Natural killer cell (primary cell): ENCODE measurements around the gene KCTD19. TPM values are rescaled to one million over a fixed set of nuclear protein-coding genes. Genes with fewer than 3 reads are reported as not detected.

Experiments used
- ATAC-seq, 3 donors: fragments of 150-1000 bp in 2 of 3; fragments of 200-7000 bp in 1 of 3; cut with Tn5 transposase; 1 replicate in 1 of 3; 2 replicates in 2 of 3; pipeline ENCODE4 v1.10.0; 2021; ENCODE audit warnings: mild to moderate bottlenecking in 2 of 3, moderate library complexity in 2 of 3
- DNase-seq, 2 donors: peaks; one replicate each; pipeline versions ENCODE4 v3.0.0 to v3.0.0-alpha.2; 2013 to 2021; ENCODE audit warnings: mixed read lengths in 1 of 2
- H3K27ac ChIP-seq: one replicate; pipeline ENCODE4 v1.5.1; 2013; ENCODE audit warnings: mild to moderate bottlenecking, low read length
- H3K27me3 ChIP-seq: one replicate; pipeline ENCODE4 v1.6.1; 2013; ENCODE audit warnings: low read length; ENCODE audit not compliant: control insufficient read depth, insufficient read depth
- H3K36me3 ChIP-seq: one replicate; pipeline ENCODE4 v1.6.1; 2013; ENCODE audit warnings: low read length; ENCODE audit not compliant: control insufficient read depth, insufficient read depth
- H3K4me1 ChIP-seq: one replicate; pipeline ENCODE4 v1.6.1; 2013; ENCODE audit warnings: low read length; ENCODE audit not compliant: control insufficient read depth, insufficient read depth
- H3K4me3 ChIP-seq: one replicate; pipeline ENCODE4 v1.5.1; 2013; ENCODE audit warnings: low read length
- H3K9me3 ChIP-seq: one replicate; pipeline ENCODE4 v1.6.1; 2013; ENCODE audit warnings: low read length; ENCODE audit not compliant: control insufficient read depth, insufficient read depth
- H3K27ac Mint-ChIP-seq, 2 donors: one replicate each; pipeline ENCODE4 v1.8.0; 2022; ENCODE audit warnings: mild to moderate bottlenecking in 2 of 2, mixed read lengths in 2 of 2, moderate library complexity in 1 of 2
- H3K27me3 Mint-ChIP-seq, 2 donors: one replicate each; pipeline ENCODE4 v1.8.0; 2022; ENCODE audit warnings: low read depth in 2 of 2, mixed read lengths in 2 of 2
- H3K36me3 Mint-ChIP-seq: one replicate; pipeline ENCODE4 v1.8.0; 2022; ENCODE audit warnings: mixed read lengths
- H3K4me1 Mint-ChIP-seq, 2 donors: one replicate each; pipeline ENCODE4 v1.8.0; 2022; ENCODE audit warnings: mixed read lengths in 2 of 2
- H3K4me3 Mint-ChIP-seq: one replicate; pipeline ENCODE4 v1.8.0; 2022; ENCODE audit warnings: mild to moderate bottlenecking, moderate library complexity, mixed read lengths
- H3K9me3 Mint-ChIP-seq, 2 donors: one replicate each; pipeline ENCODE4 v1.8.0; 2022; ENCODE audit warnings: mixed read lengths in 2 of 2
- CTCF ChIP-seq: fragments of 200-600 bp; IDR thresholded peaks from one replicate; pipeline ENCODE4 v1.8.0; 2022; ENCODE audit warnings: antibody characterized with exemption
- WGBS: methylation state at CpG from one replicate; pipeline ENCODE4 v1.1.7; 2013; ENCODE audit warnings: missing lambda C conversion rate; ENCODE audit not compliant: insufficient coverage; 5-methylcytosine and 5-hydroxymethylcytosine counted together
- intact Hi-C: fragments of 100-400 bp; cut with micrococcal nuclease; formaldehyde crosslinking; loops from one replicate; pipeline ENCODE4 v1.14.2; 2022
- total RNA-seq, 4 donors: library from RNA; stranded (reverse); fragments of 120-200 nt in 1 of 4; gene quantifications; one replicate each; pipeline versions ENCODE4 v1.2.3 to v1.2.4, GENCODE V29; 2013 to 2022

The KCTD19 gene
- total RNA-seq, 3 donors from 2014 or later (not counting 1 experiment from before 2014, with no cell fraction given), result not detected

GRCh38 chr16:67346341-67346740, 19.8 kb upstream of the KCTD19 start:
- no peak for TF ChIP-seq CTCF
- Mint-ChIP-seq H3K9me3 (no peaks in the 10 kb centered on the region), H3K27me3 (no peaks in the 10 kb centered on the region), H3K36me3 (no peaks in the 10 kb centered on the region), H3K4me1 (no peaks in the 10 kb centered on the region), H3K4me3 (no peak overlapping the region), H3K27ac (no peak overlapping the region)
- ATAC-seq (no peak), DNase-seq (no peak)
- H3K4me1 ChIP-seq, result no peaks in the 10 kb centered on the region
- no peaks in the 10 kb centered on the region for H3K27me3 ChIP-seq
- no peaks in the 10 kb centered on the region for H3K36me3 ChIP-seq
- intact Hi-C loops, result no loop called here
- WGBS, result 100% methylated on average over 1 of the region's 3 CpGs
- no peak overlapping the region for H3K4me3 ChIP-seq
- no peak overlapping the region for H3K27ac ChIP-seq
- no peaks in the 10 kb centered on the region for H3K9me3 ChIP-seq

- H3K27me3 Mint-ChIP-seq, result no peaks in the 10 kb centered on the region
- H3K9me3 ChIP-seq, result no peaks in the 10 kb centered on the region
- H3K9me3 Mint-ChIP-seq, result no peaks in the 10 kb centered on the region
- no peaks in the 10 kb centered on the region for H3K4me1 ChIP-seq
- intact Hi-C loops, result no loop called here
- H3K27ac Mint-ChIP-seq, result no peak overlapping the region
- no peak for ATAC-seq
- no peak overlapping the region for H3K4me3 ChIP-seq
- WGBS, result 100% methylated on average over 1 of the region's 1 CpG
- no peak for DNase-seq
- H3K4me3 Mint-ChIP-seq, result no peak overlapping the region
- no peaks in the 10 kb centered on the region for H3K27me3 ChIP-seq
- no peaks in the 10 kb centered on the region for H3K36me3 Mint-ChIP-seq
- TF ChIP-seq CTCF, result no peak
- H3K4me1 Mint-ChIP-seq, result no peaks in the 10 kb centered on the region
- no peaks in the 10 kb centered on the region for H3K36me3 ChIP-seq
- no peak overlapping the region for H3K27ac ChIP-seq
These were observed 18.9 kb upstream of the KCTD19 start for GRCh38 chr16:67345401-67345800.

- TF ChIP-seq CTCF, result no peak
- H3K27ac ChIP-seq, result no peak overlapping the region
- H3K4me1 ChIP-seq, result no peaks in the 10 kb centered on the region
- H3K27me3 ChIP-seq, result no peaks in the 10 kb centered on the region
- no peaks in the 10 kb centered on the region for H3K9me3 ChIP-seq
- no peaks in the 10 kb centered on the region for H3K27me3 Mint-ChIP-seq
- WGBS, result 96% methylated on average over 4 of the region's 4 CpGs
- intact Hi-C loops, result no loop called here
- no peaks in the 10 kb centered on the region for H3K9me3 Mint-ChIP-seq
- H3K27ac Mint-ChIP-seq, result no peak overlapping the region
- no peak for ATAC-seq
- no peak overlapping the region for H3K4me3 ChIP-seq
- no peak for DNase-seq
- no peak overlapping the region for H3K4me3 Mint-ChIP-seq
- H3K4me1 Mint-ChIP-seq, result no peaks in the 10 kb centered on the region
- H3K36me3 Mint-ChIP-seq, result no peaks in the 10 kb centered on the region
- no peaks in the 10 kb centered on the region for H3K36me3 ChIP-seq
These were observed 16.1 kb upstream of the KCTD19 start for GRCh38 chr16:67342616-67343015.

GRCh38 chr16:67341250-67341649, 14.7 kb upstream of the KCTD19 start:
- no peak for DNase-seq
- Histone ChIP-seq H3K4me3 (no peak overlapping the region), H3K27me3 (no peaks in the 10 kb centered on the region), H3K27ac (no peak overlapping the region), H3K9me3 (no peaks in the 10 kb centered on the region), H3K36me3 (no peaks in the 10 kb centered on the region), H3K4me1 (no peaks in the 10 kb centered on the region)
- Mint-ChIP-seq H3K9me3 (no peaks in the 10 kb centered on the region), H3K27ac (no peak overlapping the region), H3K36me3 (no peaks in the 10 kb centered on the region), H3K4me3 (no peak overlapping the region), H3K4me1 (no peaks in the 10 kb centered on the region), H3K27me3 (no peaks in the 10 kb centered on the region)
- ATAC-seq, result no peak
- TF ChIP-seq CTCF, result no peak
- intact Hi-C loops, result no loop called here
- 93% methylated on average over 3 of the region's 3 CpGs for WGBS
